NOMO-1 treated with dmso at 0.1 percent for 144 hours (cell line): ENCODE measurements around the gene GRID1.
"Not testable (repeated sequence)": the region's sequence is repeated elsewhere in the genome, so short reads cannot be mapped to it uniquely, and the experiment has no call there.

Source experiments
- DNase-seq: peaks from one replicate; lab custom pipeline; 2025; ENCODE audit not compliant: unreplicated experiment; lab: John Stamatoyannopoulos, UW

Gene GRID1

GRCh38 chr10:86255405-86256251, 111.0 kb downstream of the GRID1 start:
- no peak for DNase-seq

- DNase-seq = no peak
Measured at GRCh38 chr10:86254526-86255174, 111.9 kb downstream of the GRID1 start.

- DNase-seq = no peak
Measured at GRCh38 chr10:86254081-86254480, 112.5 kb downstream of the GRID1 start.

GRCh38 chr10:86253091-86254072, 113.2 kb downstream of the GRID1 start:
- peak; percentile 37 for DNase-seq

GRCh38 chr10:86252556-86252955, 114.0 kb downstream of the GRID1 start:
- DNase-seq = no peak

GRCh38 chr10:86252079-86252478, 114.5 kb downstream of the GRID1 start:
- no peak for DNase-seq

- DNase-seq = no peak
Measured at GRCh38 chr10:86251426-86251825, 115.2 kb downstream of the GRID1 start.

GRCh38 chr10:86250399-86250798, 116.2 kb downstream of the GRID1 start:
- DNase-seq = no peak

- no peak for DNase-seq
Measured at GRCh38 chr10:86249794-86250193, 116.8 kb downstream of the GRID1 start.

- DNase-seq = no peak
Measured at GRCh38 chr10:86248062-86248461, 118.5 kb downstream of the GRID1 start.

GRCh38 chr10:86247588-86247987, 119.0 kb downstream of the GRID1 start:
- DNase-seq = no peak

- no peak for DNase-seq
Measured at GRCh38 chr10:86247073-86247472, 119.5 kb downstream of the GRID1 start.

- no peak for DNase-seq
Measured at GRCh38 chr10:86246279-86246940, 120.2 kb downstream of the GRID1 start.

- no peak for DNase-seq
Measured at GRCh38 chr10:86245015-86245394, 121.6 kb downstream of the GRID1 start.

- no peak for DNase-seq
Measured at GRCh38 chr10:86244297-86245014, 122.1 kb downstream of the GRID1 start.

- no peak for DNase-seq
Measured at GRCh38 chr10:86243651-86244155, 122.9 kb downstream of the GRID1 start.

GRCh38 chr10:86242761-86243160, 123.8 kb downstream of the GRID1 start:
- no peak for DNase-seq

GRCh38 chr10:86238089-86238488, 128.5 kb downstream of the GRID1 start:
- not testable (repeated sequence) for DNase-seq

GRCh38 chr10:86234541-86235270, 131.9 kb downstream of the GRID1 start:
- no peak for DNase-seq
